ENCODE results near the gene DDX3X. TPM values are rescaled to one million over a fixed set of nuclear protein-coding genes. Genes with fewer than 3 reads are reported as not detected.
"Not testable (repeated sequence)": the region's sequence is repeated elsewhere in the genome, so short reads cannot be mapped to it uniquely, and the experiment has no call there.

DDX3X gene
- total RNA-seq, 1 experiment from 2014 or later = 156 TPM

- no peak for DNase-seq (ENCODE audit: low spot score)
- in situ Hi-C loops (cut with HindIII; ENCODE audit: low sequenced_read_pairs) = no loop called here
Observed at GRCh38 chrX:41397768-41398167, 63.8 kb downstream of the DDX3X start.

- DNase-seq (ENCODE audit: low spot score); in situ Hi-C loops (cut with HindIII; ENCODE audit: low sequenced_read_pairs): not testable (repeated sequence)
Observed at GRCh38 chrX:41402556-41402955, 68.6 kb downstream of the DDX3X start.

- in situ Hi-C loops (cut with HindIII; ENCODE audit: low sequenced_read_pairs) = no loop called here
- no peak for DNase-seq (ENCODE audit: low spot score)
Observed at GRCh38 chrX:41405551-41405950, 71.6 kb downstream of the DDX3X start.

- in situ Hi-C loops (cut with HindIII; ENCODE audit: low sequenced_read_pairs) = no loop called here
Observed at GRCh38 chrX:41406201-41406600, 72.2 kb downstream of the DDX3X start.

GRCh38 chrX:41407816-41408215 lies 73.9 kb downstream of the DDX3X start:
- no peak for DNase-seq (ENCODE audit: low spot score)
- in situ Hi-C loops (cut with HindIII; ENCODE audit: low sequenced_read_pairs) = no loop called here

More at GRCh38 chrX:41406201-41406600, 72.2 kb downstream of the DDX3X start:
- DNase-seq (ENCODE audit: low spot score) = no peak

- in situ Hi-C loops (cut with HindIII; ENCODE audit: low sequenced_read_pairs) = no loop called here
- no peak for DNase-seq (ENCODE audit: low spot score)
Observed at GRCh38 chrX:41408576-41408975, 74.6 kb downstream of the DDX3X start.

GRCh38 chrX:41409006-41409405 lies 75.0 kb downstream of the DDX3X start:
- in situ Hi-C loops (cut with HindIII; ENCODE audit: low sequenced_read_pairs) = no loop called here
- DNase-seq (ENCODE audit: low spot score) = no peak

- DNase-seq (ENCODE audit: low spot score) = not testable (repeated sequence)
Observed at GRCh38 chrX:41411222-41411621, 77.3 kb downstream of the DDX3X start.

GRCh38 chrX:41412261-41413081 lies 78.5 kb downstream of the DDX3X start:
- no peak for DNase-seq (ENCODE audit: low spot score)
- in situ Hi-C loops (cut with HindIII; ENCODE audit: low sequenced_read_pairs) = no loop called here

More at GRCh38 chrX:41411222-41411621, 77.3 kb downstream of the DDX3X start:
- in situ Hi-C loops (cut with HindIII; ENCODE audit: low sequenced_read_pairs) = not testable (repeated sequence)

Other genes starting within 250 kb of the DDX3X start
- 21.8 and 27.6 TPM in 2 replicates for gene USP9X, start 248.7 kb upstream of the DDX3X start, total RNA-seq (2014; rRNA removed; shearing (Covaris generic))
- not detected in 2 replicates for gene NYX, start 113.2 kb downstream of the DDX3X start, total RNA-seq (2014; rRNA removed; shearing (Covaris generic))